ENCODE results near the gene NT5C.

The NT5C gene

DNA sequence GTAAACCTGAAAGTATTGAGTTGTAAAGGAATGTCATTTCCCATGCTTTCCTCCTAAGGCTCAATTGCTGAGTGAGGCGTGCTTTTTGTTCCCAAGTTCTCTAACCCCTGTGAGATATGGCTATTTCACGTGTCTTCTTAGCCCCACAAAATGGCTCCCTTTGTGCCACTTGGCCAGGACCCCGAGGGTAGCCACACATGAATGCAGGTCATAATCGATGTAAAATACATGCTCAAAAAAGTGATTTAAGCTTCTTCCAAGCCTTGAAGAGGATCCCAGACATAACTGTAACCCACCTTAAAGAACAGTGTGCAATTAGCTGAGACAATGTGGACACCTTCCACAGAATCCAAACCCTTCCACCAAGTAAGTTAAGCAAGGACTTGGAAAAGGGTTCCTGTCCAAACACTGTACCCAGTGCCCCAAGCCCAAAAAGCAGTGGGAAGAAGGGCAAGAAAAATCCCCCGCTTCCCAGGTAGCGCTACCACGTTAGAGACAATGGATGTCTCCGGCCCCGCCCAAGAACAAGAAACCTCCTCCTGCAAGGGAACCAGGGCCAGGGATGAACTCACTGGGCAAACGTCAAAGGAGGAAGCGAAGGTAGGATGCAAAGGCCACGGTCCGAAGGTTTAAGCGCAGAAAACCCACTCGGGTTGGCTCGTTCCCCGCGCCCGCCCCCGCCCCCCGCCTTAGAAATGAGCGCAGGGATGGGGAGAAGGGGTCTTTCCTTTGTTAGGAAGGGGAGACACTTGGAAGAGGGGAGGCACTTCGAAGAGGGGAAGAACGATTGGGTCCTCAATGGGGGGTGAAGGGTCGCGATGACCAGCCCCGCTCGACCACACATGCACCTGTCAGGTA is 21.6 kb upstream of the NT5C start:
- TF ChIP-seq GATA3 (IDR thresholded peaks at IDR 0.05; ENCODE audit: low read depth, low read length) (no peak), GATA2 (IDR thresholded peaks at IDR 0.05; ENCODE audit: low read depth, low read length) (no peak)

DNA sequence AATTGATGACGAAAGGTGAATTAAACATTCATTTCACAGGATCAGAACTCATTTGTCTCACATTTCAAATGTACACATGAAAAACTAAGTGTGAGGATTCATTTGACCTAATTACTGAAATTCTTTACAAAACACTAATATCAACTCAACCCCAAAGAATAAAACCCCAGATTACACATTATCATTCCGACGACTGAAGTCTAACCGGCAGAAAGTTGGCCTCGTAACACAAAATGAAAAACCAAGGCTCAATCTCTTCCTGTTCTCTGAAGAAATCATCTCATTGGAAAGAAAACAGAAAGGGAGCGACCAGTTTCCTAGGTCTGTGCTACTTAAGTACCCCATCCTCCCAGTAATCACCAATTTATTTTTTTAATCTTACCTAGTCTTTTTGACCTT is 21.0 kb upstream of the NT5C start:
- no peak for TF ChIP-seq GATA3 (IDR thresholded peaks at IDR 0.05; ENCODE audit: low read depth, low read length)
- TF ChIP-seq GATA2 (IDR thresholded peaks at IDR 0.05; ENCODE audit: low read depth, low read length): no peak

DNA sequence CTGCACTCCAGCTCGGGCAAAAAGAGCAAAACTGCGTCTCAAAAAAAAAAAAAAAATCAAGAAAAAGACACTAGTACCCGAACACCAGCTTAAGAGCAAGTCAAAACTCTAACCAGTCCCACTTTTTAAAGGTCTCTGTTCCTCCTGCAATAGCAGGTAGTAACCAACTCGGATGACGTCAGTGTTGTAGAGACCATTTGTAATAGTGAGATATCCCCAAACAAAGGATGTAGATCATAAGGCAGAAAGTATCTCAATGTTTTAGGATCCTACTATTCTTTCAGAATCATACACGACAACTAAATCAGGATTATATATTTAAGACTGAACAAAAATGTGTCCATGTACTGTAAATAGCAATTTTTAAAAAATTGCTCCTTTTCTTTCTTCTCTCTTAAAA is 20.4 kb upstream of the NT5C start:
- TF ChIP-seq GATA2 (IDR thresholded peaks at IDR 0.05; ENCODE audit: low read depth, low read length): no peak
- TF ChIP-seq GATA3 (IDR thresholded peaks at IDR 0.05; ENCODE audit: low read depth, low read length): no peak

DNA sequence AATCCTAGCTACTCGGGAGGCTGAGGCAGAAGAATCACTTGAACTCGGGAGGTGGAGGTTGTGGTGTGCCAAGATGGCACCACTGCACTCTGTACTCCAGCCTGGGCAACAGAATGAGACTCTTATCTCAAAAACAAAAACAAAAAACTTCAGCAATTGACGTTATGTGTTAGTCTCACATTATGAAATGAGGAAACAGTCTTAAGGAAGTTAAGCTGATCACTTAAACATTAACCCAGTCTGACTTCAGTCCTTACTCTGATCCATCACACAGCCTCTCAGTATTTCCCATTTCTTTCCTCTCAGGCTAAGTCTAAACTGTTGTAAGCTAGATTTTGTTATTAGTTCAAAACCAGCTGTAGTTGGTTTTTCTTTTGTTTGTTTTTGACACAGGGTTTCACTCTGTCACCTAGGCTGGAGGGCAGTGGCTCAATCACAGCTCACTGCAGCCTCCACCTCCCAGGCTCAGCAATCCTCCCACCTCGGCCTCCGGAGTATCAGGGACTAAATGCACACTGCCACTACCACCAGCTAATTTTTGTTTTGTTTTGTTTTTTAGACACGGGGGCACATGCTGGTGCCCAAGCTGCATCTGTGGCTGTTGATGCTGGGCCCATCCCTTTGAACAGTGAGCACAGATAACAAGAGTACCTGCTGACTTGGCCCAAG is 16.5 kb upstream of the NT5C start:
- TF ChIP-seq GATA2 (IDR thresholded peaks at IDR 0.05; ENCODE audit: low read depth, low read length) (no peak), GATA3 (IDR thresholded peaks at IDR 0.05; ENCODE audit: low read depth, low read length) (no peak)

DNA sequence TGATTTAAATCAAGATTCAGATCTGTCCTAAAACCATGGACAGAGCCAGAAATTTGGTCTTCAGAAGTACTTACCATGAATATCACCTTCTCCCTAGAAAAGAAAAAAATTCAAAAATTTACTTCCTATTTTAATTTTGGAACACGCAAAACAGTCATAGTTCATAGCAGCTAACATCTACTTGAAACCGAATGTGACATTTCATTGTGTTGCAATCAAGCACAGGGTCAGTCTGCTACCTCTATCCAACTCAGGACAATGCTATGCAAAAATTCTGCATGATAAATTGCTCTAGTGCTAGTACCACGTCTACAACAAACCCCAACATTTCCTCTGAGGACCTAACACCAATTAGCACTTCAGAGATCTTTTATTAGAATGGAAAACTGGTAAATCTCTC is 15.1 kb upstream of the NT5C start:
- TF ChIP-seq GATA3 (IDR thresholded peaks at IDR 0.05; ENCODE audit: low read depth, low read length) (no peak), GATA2 (IDR thresholded peaks at IDR 0.05; ENCODE audit: low read depth, low read length) (no peak)

DNA sequence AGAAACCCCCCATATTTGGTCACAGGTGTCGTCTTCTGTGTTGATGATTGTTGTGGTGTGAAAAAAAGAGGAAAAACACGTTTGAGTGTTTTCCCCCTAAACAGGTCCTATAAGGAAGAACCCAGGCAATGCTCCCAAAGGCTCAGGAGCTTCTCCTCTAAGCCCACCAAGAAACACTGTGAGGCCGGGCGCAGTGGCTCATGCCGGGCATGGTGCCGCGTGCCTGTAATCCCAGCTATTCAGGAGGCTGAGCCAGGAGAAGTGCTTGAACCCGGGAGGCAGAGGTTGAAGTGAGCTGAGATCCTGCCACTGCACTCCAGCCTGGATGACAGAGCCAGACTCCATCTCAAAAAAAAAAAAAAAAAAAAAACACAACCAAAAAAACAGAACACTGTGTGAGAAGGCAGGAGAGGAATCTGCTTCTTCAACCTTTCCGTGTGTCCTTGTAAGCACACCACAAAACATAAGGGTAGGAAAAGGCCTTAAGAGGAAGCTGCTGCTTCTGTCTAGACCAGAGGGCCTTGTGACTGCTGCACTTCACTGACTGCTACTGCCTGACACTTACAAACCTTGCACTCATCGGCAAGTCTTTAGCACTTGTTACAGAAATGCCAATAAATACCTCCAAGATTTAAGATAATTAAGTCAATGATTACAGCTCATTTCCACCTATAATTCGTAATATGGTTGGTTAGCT is 13.4 kb upstream of the NT5C start:
- no peak for TF ChIP-seq GATA3 (IDR thresholded peaks at IDR 0.05; ENCODE audit: low read depth, low read length)
- TF ChIP-seq GATA2 (IDR thresholded peaks at IDR 0.05; ENCODE audit: low read depth, low read length): no peak

DNA sequence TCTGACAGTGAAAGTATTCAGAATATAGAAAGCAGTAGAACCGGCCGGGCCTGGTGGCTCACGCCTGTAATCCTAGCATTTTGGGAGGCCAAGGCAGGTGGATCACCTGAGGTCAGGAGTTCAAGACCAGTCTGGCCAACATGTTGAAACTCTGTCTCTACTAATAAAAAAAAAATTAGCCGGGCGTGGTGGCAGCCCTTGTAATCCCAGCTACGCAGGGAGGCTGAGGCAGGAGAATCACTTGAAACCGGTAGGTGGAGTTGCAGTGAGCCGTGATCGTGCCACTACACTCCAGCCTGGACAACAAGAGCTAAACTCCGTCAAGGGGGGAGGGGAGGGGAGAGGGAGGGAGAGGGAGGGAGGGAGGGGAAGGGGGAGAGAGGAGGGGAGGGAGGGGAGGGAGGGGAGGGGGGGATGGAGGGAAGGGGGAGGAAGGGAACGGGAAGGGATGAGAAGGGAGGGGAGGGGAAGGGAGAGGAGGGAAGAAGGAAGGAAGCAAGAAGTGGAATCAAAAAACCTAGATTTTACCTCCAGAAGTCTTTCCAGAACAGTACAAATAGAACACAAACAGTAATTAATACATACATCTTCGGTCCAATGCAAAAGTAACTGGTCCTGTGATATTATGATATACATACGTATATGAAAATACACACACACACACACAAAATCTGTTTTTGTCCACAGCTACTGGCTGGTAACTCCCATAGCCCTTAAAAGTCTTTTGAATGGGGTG is 10.9 kb upstream of the NT5C start:
- TF ChIP-seq GATA2 (IDR thresholded peaks at IDR 0.05; ENCODE audit: low read depth, low read length) (no peak), GATA3 (IDR thresholded peaks at IDR 0.05; ENCODE audit: low read depth, low read length) (no peak)

DNA sequence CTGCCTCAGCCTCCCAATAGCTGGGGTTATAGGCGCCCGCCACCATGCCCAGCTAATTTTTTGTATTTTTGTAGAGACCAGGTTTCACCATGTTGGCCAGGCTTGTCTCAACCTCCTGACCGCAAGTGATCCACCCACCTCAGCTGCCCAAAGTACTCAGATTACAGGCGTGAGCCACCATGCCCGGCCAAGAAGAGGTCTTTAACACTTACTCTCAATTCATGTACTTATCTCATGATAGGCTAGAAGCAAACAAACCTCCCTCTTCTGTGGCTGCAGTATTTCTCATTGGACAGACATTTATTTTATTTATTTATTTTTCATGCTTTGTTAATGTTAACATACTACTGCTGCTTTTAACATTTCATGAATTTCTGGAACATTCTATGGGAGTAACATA is 7.0 kb upstream of the NT5C start:
- TF ChIP-seq GATA2 (IDR thresholded peaks at IDR 0.05; ENCODE audit: low read depth, low read length): no peak
- no peak for TF ChIP-seq GATA3 (IDR thresholded peaks at IDR 0.05; ENCODE audit: low read depth, low read length)

DNA sequence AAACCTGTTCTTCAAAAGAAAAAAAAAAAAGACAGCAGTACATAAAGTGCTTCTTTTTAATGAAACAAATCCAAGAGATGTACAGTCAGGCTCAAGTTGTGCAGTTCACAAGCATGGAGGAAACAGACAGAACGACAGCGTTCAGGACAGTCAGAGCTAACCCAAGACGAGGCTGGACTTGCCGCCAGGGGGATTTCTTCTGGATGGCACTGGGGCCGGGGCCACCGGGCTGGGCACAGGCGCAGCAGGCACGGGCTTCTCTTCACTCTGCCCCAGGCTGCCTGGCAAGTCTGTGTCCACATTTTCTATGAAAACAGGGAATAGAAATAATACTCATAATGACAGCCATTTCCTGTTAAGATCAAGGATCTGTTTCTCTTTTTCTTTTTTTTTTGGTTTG is 4.4 kb upstream of the NT5C start:
- no peak for TF ChIP-seq GATA3 (IDR thresholded peaks at IDR 0.05; ENCODE audit: low read depth, low read length)

DNA sequence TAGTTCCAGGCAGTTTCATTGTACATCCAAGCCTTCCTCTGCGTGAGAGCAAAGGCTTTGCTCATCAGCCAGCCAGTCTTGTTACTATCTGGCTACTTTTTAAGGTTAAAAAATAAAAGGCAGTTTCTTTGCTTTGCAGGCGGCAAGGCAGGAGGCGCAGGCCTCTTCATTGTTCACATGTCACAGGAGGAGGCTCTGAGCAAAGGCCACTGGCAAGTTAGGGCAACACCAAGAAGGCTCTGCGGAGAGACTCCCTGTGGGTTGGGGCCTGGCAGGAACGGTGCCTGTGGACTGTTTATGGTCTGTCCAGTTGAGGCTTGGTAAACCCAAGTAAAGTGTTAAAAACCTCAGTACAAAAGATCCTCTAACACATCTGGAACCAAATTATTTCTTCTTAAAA is 3.9 kb upstream of the NT5C start:
- TF ChIP-seq GATA2 (IDR thresholded peaks at IDR 0.05; ENCODE audit: low read depth, low read length) (no peak), GATA3 (IDR thresholded peaks at IDR 0.05; ENCODE audit: low read depth, low read length) (no peak)

DNA sequence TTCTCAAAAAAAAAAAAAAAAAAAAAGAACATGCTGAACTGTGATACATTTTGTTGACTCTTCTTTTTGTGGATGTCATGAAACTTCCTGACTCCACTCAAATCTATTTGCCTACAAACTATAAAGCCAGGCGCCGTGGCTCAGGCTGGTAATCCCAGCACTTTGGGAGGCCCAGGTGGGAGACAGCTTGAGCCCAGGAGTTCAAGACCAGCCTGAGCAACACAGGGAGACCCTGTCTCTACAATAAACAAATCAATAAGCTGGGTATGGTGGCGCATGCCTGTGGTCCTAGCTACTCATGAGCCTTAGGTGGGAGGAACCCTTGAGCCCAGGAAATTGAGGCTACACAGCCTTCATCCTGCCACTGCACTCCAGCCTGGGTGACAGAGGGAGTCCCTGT is 1.5 kb upstream of the NT5C start:
- TF ChIP-seq GATA2 (IDR thresholded peaks at IDR 0.05; ENCODE audit: low read depth, low read length) (no peak), GATA3 (IDR thresholded peaks at IDR 0.05; ENCODE audit: low read depth, low read length) (no peak)

DNA sequence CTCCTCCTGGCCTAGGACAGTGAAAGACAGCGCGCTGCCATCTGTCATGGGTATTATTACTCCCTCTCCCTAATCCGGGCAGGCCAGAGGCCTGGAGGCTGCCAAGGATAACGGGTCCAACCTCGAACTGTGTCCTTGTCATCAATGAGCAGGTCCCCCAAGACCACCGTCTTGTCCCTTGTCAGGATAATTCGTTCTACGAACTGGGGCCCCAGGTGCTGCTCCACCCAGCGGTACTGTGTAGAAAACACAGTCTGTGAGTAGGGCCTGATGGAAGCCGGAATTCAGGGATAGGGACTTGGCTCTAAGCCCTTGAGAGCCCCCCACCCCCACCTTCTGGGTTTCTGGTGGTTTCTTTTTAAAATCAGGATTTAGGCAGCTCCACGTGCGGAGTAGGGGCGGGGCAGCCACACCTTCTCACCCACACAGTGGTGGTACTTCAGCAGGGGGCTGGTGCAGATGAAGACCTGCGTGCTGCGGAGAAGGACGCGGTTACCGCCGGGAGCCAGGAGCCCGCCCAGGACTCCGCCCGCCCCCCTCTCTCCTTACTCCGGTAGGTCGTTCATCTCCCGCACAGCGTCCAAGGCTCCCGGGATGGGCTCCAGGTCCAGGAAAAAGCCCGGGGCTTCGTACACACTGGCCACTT is 787 bp downstream of the NT5C start:
- TF ChIP-seq GATA3 (IDR thresholded peaks at IDR 0.05; ENCODE audit: low read depth, low read length) (no peak), GATA2 (IDR thresholded peaks at IDR 0.05; ENCODE audit: low read depth, low read length) (no peak)

DNA sequence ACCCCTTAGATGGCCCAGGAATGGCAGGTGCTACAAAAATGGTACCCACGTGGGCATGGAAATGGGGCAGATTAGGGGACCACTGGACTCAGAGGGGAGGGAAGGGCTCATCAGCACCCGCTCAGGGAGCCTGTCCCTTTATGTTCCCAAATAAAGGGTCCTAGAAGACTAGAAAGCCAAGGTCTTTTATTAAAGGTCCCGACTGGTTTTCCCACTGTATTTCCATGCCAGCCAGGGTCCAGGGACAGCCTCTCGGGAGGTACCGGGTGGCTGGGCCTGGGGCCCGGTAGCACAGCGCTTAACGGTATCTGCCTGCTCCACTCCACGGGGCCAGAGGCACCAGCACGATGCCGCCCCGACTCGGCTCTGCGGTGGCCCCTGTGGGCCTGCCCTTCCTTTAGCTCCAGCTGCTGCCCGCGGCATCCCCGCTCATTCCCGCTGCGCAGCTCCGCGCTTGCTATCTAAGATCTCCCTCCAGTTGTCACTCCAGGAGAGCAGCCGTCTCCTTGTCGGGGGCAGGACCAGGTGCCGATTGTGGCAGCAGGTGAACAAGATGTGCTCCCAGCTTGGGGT is 1.4 kb downstream of the NT5C start:
- TF ChIP-seq GATA3 (IDR thresholded peaks at IDR 0.05; ENCODE audit: low read depth, low read length) (no peak), GATA2 (IDR thresholded peaks at IDR 0.05; ENCODE audit: low read depth, low read length) (peak; percentile 58)

Measured in SH-SY5Y (cell line).